Activated naive CD8-positive, alpha-beta T cell (primary cell): ENCODE data around the gene EPHA6.
"Not testable (repeated sequence)": the region's sequence is repeated elsewhere in the genome, so short reads cannot be mapped to it uniquely, and the experiment has no call there.

Experiments used
- H3K27ac Mint-ChIP-seq: one replicate; pipeline ENCODE4 v1.8.0; 2021; ENCODE audit warnings: mixed read lengths
- H3K27me3 Mint-ChIP-seq: one replicate; pipeline ENCODE4 v1.8.0; 2021; ENCODE audit warnings: mixed read lengths
- H3K36me3 Mint-ChIP-seq: one replicate; pipeline ENCODE4 v1.8.0; 2021; ENCODE audit warnings: mixed read lengths
- H3K4me1 Mint-ChIP-seq: one replicate; pipeline ENCODE4 v1.8.0; 2021; ENCODE audit warnings: low read depth, mixed read lengths
- H3K4me3 Mint-ChIP-seq: one replicate; pipeline ENCODE4 v1.8.0; 2021; ENCODE audit warnings: mild to moderate bottlenecking, mixed read lengths
- H3K9me3 Mint-ChIP-seq: one replicate; pipeline ENCODE4 v1.8.0; 2021; ENCODE audit warnings: low read depth, mixed read lengths

The EPHA6 gene

DNA sequence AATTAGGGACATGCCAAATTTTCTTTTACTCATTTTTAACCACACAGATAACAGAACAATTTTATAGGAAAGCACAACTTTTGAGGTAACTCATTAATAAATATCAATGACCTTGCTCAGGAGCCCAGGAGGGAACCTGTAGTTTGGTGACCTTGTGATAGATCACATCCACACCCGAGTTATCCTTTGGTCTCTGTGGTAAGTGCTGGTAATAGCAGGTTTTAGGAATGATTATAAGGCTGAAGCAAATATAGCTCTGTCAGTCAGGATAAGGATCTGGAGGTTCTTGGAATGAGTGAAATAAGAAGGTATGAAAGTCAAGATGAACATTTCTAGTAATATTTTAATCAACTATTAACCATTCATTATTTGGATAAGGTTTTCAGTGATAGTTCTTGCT, 46.5 kb downstream of the EPHA6 start:
- no peaks in the 10 kb centered on the region for H3K36me3 Mint-ChIP-seq
- no peaks in the 10 kb centered on the region for H3K4me1 Mint-ChIP-seq
- no peaks in the 10 kb centered on the region for H3K27me3 Mint-ChIP-seq
- no peak overlapping the region for H3K27ac Mint-ChIP-seq
- no peak overlapping the region for H3K4me3 Mint-ChIP-seq
- H3K9me3 Mint-ChIP-seq: no peaks in the 10 kb centered on the region

DNA sequence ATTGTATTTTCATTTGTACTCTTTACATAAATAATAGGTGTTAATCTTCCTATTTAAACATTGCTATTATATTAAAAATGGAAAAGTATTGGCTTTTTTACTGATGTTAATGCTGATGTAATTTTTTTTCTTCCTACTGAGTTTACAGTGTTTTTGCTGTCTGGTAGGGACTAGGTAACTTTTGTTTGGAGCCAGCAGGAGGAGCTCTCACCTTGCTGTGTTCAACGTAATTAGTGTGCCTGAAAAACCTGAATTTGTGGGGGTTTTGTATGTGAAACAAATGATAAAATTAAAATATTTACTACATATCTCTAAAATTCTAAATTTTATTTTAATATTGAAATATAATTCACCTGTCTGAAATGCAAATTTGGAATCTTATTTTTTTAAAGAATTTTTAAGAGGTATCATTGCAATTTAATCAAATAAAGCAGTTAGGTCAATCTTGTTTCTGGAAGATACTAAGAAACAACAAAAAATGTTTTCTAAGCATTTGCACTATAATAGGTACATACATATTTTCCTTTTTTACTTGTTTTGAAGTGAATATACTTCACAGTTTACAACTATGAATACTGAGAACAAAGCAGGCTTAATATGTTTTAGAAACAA, 48.8 kb downstream of the EPHA6 start:
- no peaks in the 10 kb centered on the region for H3K4me1 Mint-ChIP-seq
- no peak overlapping the region for H3K27ac Mint-ChIP-seq
- H3K27me3 Mint-ChIP-seq: no peaks in the 10 kb centered on the region
- no peaks in the 10 kb centered on the region for H3K9me3 Mint-ChIP-seq
- H3K36me3 Mint-ChIP-seq: no peaks in the 10 kb centered on the region
- no peak overlapping the region for H3K4me3 Mint-ChIP-seq

DNA sequence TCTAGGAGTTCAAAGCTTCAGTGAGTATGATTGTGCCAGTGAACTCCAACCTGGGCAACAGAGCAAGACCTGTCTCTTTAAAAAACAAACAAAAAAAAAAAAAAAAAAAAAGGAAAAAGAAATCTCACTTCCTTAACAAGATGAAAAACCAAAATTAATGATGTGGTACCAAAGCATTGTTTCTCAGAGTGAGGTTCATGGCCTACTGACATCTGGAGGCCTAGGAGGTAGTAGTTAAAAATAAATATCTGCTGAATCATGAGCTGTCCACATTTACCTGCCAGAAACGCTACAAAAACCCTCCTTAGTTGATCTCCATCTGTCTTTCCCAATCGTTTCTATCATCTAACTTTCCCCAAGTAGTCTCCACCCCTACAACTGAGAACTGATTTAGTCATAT, 51.2 kb downstream of the EPHA6 start:
- Mint-ChIP-seq H3K9me3 (no peaks in the 10 kb centered on the region), H3K4me3 (no peak overlapping the region), H3K27ac (no peak overlapping the region), H3K4me1 (no peaks in the 10 kb centered on the region), H3K36me3 (no peaks in the 10 kb centered on the region), H3K27me3 (no peaks in the 10 kb centered on the region)

DNA sequence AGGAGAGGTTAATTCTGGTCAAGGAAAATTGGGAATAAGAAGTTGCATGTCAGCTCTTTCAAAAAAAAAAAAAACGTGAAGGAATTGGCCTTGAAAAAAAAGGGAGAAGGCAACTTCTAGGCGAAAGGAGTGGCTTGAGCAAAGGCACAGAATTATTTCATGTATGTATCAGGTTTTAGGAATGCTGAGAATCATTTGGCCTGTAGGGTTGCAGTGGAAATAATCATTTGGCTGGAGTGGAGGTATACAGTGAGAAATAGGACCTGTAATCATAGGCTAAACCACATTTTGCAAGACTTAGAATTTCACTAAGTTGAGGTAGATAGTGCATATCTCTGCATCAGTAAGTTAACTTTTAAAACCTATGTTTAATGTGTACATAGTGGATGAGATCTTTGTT, 54.9 kb downstream of the EPHA6 start:
- Mint-ChIP-seq H3K27ac (no peak overlapping the region), H3K9me3 (no peaks in the 10 kb centered on the region), H3K4me1 (no peaks in the 10 kb centered on the region), H3K36me3 (no peaks in the 10 kb centered on the region), H3K4me3 (no peak overlapping the region), H3K27me3 (no peaks in the 10 kb centered on the region)

DNA sequence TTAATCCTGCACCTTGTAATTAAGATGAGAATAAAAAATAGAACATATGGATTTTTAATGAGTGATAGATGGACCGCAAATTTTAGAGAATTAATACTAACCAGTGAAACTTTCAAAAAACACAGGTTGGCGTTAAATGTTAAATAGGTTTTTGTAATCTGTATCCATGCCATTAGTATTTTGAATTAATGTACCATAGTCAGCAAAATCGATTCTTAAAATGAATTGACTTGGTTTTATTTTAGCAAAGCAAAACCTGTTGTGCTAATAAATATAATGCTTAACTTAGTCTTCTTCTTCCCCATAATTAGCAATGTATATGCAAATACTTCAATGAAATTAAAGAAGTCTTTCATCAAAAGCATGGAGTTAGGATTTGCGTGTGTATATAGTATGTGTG, 63.1 kb downstream of the EPHA6 start:
- no peaks in the 10 kb centered on the region for H3K27me3 Mint-ChIP-seq
- no peak overlapping the region for H3K27ac Mint-ChIP-seq
- no peaks in the 10 kb centered on the region for H3K4me1 Mint-ChIP-seq

DNA sequence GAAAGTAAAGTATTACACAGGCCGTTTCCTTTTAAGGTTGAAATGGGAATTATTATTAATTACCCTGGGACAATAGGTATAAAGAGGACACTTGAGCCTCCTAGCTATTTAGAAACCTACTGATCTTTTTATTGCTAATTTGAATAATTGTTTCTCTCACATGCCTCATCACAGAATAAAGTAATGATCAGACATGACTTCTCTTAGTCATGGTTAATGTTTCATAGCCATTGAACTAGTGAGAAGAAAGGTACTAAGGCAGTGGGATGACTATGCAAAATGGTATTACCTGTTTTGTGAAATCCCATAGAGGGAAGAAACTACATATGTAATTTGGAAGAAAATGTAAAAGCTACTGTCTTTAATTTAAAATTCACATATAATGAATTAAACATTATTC, 85.6 kb downstream of the EPHA6 start:
- H3K4me3 Mint-ChIP-seq: no peak overlapping the region
- no peaks in the 10 kb centered on the region for H3K36me3 Mint-ChIP-seq
- H3K27ac Mint-ChIP-seq: no peak overlapping the region
- no peaks in the 10 kb centered on the region for H3K4me1 Mint-ChIP-seq
- H3K9me3 Mint-ChIP-seq: no peaks in the 10 kb centered on the region
- no peaks in the 10 kb centered on the region for H3K27me3 Mint-ChIP-seq

More for the DNA sequence above, 63.1 kb downstream of the EPHA6 start:
- Mint-ChIP-seq H3K9me3 (peaks cover 3% of the 10 kb centered on the region), H3K36me3 (no peaks in the 10 kb centered on the region), H3K4me3 (no peak overlapping the region)

DNA sequence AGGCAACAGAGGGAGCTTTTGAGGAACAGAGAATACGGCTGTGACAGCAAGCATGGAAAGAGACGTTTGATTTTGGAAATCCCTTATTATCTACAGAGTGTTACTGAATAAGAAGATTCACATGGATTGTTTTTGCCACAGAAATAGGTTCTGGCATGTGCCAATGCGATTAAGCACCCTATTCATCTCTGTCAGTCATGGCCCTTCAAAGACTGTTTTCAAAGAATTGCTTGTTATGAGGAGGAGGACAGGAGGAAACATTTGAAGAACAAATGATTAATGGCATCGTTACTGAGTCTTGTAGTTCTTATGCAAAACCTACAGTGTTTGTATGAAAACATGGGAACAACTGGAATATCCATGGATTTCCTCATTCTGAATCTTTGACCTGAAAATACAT, 86.2 kb downstream of the EPHA6 start:
- no peaks in the 10 kb centered on the region for H3K27me3 Mint-ChIP-seq
- H3K9me3 Mint-ChIP-seq: no peaks in the 10 kb centered on the region
- no peaks in the 10 kb centered on the region for H3K36me3 Mint-ChIP-seq
- no peak overlapping the region for H3K4me3 Mint-ChIP-seq
- H3K27ac Mint-ChIP-seq: no peak overlapping the region
- no peaks in the 10 kb centered on the region for H3K4me1 Mint-ChIP-seq

DNA sequence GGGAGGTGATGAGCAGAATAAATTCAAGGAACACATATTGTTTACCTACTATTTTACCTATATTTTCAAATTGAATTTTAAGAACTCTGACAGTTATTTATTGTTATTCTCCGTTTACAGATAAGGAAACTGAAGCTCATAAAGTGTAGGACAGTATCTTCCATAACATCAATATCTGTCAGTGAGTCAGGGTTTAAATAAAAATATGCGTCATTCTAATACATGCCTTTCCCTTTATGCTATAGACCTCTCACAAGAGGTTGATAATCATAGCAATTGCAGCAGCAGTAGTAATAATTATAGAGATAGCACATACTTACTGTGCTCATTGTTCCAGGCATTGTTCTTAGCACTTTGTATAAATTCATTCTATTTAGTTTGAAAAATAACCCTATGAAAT, 101.1 kb downstream of the EPHA6 start:
- Mint-ChIP-seq H3K27me3 (no peaks in the 10 kb centered on the region), H3K4me1 (no peaks in the 10 kb centered on the region), H3K4me3 (no peak overlapping the region), H3K27ac (no peak overlapping the region), H3K9me3 (peaks cover 5% of the 10 kb centered on the region), H3K36me3 (no peaks in the 10 kb centered on the region)

DNA sequence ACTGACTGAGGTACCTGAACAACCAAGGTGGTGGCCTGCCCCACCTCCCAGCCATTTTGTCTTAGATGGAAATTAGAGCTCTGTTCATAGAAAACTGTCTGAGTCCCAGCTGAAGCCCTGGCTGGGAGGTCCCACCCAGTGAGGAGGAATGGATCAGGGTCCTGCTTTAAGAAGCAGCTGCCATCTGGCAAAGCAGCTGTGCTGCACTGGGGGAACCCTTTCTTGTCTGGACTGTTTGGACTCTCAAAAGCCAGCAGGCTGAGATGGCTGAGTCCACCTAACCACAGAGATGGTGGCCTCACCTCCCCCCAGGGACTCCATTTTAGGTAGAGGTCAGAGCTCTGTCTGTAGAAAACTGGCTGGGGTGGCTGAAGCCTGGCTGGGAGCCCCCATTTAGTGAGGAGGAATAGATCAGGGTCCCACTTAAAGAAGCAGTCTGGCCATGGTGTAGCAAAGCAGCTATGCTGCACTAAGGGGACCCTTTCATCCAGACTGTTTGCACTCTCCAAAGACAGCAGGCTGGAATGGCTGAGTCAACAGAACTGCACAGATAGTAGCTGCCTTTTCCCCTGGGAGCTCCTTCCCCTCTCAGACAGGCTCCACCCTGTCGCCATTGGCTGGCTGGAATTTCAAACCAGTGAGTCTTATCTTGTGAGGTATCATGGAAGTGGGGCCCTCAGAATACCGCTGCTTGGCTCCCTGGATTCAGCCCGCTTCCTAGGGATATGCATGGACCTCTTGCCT, 116.9 kb downstream of the EPHA6 start:
- Mint-ChIP-seq H3K27ac (no peak overlapping the region), H3K27me3 (no peaks in the 10 kb centered on the region), H3K9me3 (peaks cover 18% of the 10 kb centered on the region)

DNA sequence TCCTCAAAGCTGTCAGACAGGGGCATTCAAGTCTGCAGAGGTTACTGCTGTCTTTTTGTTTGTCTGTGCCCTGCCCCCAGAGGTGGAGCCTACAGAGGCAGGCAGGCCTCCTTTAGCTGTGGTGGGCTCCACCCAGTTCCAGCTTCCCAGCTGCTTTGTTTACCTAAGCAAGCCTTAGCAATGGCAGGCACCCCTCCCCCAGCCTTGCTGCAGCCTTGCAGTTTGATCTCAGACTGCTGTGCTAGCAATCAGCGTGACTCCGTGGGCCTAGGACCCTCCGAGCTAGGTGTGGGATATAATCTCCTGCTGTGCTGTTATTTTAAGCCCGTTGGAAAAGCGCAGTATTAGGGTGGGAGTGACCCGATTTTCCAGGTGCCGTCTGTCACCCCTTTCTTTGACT, 127.7 kb downstream of the EPHA6 start:
- not testable (repeated sequence) for H3K27ac Mint-ChIP-seq, H3K4me3 Mint-ChIP-seq, H3K4me1 Mint-ChIP-seq, H3K36me3 Mint-ChIP-seq, H3K27me3 Mint-ChIP-seq, H3K9me3 Mint-ChIP-seq

More for the DNA sequence above, 116.9 kb downstream of the EPHA6 start:
- Mint-ChIP-seq H3K36me3 (no peaks in the 10 kb centered on the region), H3K4me3 (no peak overlapping the region), H3K4me1 (no peaks in the 10 kb centered on the region)

DNA sequence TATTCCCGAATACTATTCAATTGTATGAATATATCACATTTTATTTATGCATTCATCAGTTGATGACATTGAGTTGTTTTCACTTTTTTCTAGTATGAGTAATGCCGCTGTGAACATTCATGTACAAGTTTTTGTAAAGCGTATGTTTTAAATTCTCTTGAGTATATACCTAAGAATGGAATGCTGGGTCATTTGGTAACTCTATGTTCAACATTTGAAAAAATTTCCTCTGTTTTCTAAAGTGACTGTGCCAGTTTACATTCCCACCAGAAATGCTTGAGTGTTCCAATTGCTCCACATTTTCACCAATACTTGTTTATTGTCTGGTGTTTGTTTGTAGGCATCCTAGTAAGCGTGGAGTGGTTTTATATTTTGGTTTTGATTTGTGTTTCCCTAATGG, 144.5 kb downstream of the EPHA6 start:
- H3K27ac Mint-ChIP-seq: no peak overlapping the region
- no peak overlapping the region for H3K4me3 Mint-ChIP-seq
- no peaks in the 10 kb centered on the region for H3K9me3 Mint-ChIP-seq
- H3K4me1 Mint-ChIP-seq: no peaks in the 10 kb centered on the region
- no peaks in the 10 kb centered on the region for H3K36me3 Mint-ChIP-seq
- H3K27me3 Mint-ChIP-seq: no peaks in the 10 kb centered on the region

DNA sequence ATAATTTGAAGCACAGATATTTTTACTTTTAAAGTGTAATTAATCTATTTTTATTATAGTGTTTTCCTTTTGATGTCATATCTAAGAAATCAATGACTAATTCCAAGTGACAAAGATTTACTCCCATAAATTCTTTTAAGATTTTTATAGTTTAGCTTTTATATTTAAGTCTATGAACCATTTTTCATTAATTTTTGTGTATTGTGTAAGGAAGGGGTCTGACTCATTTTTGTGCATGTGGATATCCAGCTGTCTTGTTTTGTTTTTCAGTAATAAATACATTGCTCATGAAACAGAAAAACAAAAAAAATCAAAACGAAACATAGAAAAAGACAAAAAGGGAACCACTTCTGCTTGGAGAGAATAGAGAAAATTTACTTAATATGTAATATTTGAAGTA, 145.1 kb downstream of the EPHA6 start:
- Mint-ChIP-seq H3K27me3 (no peaks in the 10 kb centered on the region), H3K4me3 (no peak overlapping the region), H3K27ac (no peak overlapping the region), H3K4me1 (no peaks in the 10 kb centered on the region), H3K9me3 (no peaks in the 10 kb centered on the region), H3K36me3 (no peaks in the 10 kb centered on the region)

DNA sequence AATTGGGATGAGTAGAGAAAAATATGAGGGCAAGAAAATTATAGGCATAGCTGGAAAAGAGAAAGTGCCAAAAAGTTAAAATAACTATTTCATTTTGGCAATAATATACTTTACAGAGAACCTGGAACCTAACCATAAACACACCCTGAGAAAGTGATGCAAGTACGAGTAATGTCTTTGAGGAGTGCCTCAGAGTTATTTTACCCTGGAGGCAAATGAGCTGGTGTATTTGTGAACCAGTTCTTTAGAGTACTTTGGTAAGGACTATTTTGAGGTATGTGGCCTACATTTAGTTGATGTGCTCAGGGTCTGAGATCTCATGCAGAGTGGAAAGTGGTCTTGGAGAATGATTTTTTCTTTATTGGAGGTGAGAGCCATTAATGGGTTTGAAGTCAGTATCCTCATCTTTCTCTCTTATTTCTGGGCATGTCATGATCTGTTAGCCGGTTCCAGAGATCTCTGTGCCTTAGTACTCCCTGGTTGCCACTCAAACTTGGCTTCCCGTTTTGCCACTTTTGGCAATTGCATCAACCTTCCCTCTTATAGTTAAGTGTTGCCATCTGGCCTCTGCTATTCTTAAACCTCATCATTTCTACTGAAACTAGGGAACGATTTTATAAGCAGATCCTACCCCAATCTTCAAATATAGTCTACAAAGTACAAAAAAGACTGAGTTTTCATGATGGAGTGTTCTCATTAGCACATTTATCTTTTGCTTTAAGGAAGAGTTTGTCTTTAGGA, 145.7 kb downstream of the EPHA6 start:
- Mint-ChIP-seq H3K27ac (no peak overlapping the region), H3K36me3 (no peaks in the 10 kb centered on the region), H3K4me1 (no peaks in the 10 kb centered on the region), H3K9me3 (no peaks in the 10 kb centered on the region), H3K4me3 (no peak overlapping the region), H3K27me3 (no peaks in the 10 kb centered on the region)

DNA sequence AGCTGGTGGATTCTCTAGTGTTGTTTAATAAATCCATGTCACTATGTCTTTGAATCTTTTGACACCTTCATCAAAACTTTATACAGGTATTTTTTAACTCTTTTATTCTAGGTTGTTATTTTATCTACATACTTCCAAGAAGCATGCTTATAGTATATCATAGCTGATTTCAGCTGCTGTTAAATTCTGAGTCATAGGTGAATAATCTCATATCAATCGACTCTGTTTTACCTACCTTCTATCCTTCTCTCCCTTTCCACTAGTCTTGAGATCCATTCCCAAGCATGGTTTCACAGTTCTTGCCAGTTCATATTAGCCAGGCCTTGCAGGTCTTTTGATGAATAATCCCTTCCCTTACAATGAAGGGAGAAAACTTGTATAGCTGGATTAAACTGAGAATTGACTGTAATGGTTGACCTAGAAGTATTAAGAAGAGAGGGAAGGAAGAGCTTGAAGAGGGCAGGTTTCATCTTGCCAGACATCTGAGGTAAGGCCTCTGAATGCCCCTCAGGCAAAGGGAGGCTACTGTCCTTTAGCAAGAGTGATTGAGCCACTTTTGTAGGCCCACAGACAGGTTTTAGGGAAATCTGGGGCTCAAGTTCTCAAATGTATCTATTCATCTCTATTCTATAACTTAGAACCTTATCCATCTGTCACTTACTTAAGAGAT, 146.4 kb downstream of the EPHA6 start:
- Mint-ChIP-seq H3K36me3 (no peaks in the 10 kb centered on the region), H3K27me3 (no peaks in the 10 kb centered on the region), H3K4me3 (no peak overlapping the region), H3K27ac (no peak overlapping the region), H3K4me1 (no peaks in the 10 kb centered on the region), H3K9me3 (no peaks in the 10 kb centered on the region)

DNA sequence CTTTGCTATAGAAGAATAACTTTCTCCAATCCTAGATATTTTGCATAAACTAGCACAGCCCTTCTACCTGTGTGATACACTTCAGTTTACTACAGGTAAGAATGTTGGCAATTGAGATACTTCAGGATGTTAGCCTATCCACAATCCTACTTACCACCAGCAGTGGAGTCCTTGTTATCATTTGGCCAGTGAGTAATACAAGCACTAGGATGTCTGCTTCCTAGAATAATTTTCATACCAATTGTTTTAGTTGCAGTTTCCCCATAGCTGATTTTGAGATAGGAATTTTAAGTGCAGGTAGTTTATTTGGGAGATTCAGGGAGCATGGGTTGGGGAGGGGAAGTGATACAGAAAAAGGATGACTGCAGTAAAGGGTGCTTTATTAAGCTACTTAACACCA, 147.2 kb downstream of the EPHA6 start:
- no peaks in the 10 kb centered on the region for H3K36me3 Mint-ChIP-seq
- H3K9me3 Mint-ChIP-seq: no peaks in the 10 kb centered on the region
- H3K4me3 Mint-ChIP-seq: no peak overlapping the region
- H3K4me1 Mint-ChIP-seq: no peaks in the 10 kb centered on the region
- no peak overlapping the region for H3K27ac Mint-ChIP-seq
- no peaks in the 10 kb centered on the region for H3K27me3 Mint-ChIP-seq
